Measurements from ENCODE around the gene LTBP4.
A peak's percentile ranks its signal among the peaks of the same experiment; 100 is the strongest.
"Not testable (repeated sequence)": the region's sequence is repeated elsewhere in the genome, so short reads cannot be mapped to it uniquely, and the experiment has no call there.

Gene LTBP4

GRCh38 chr19:40612831-40613689, 11.9 kb downstream of the LTBP4 start:
- peak; percentile 22 to 75 (median 60) for DNase-seq

GRCh38 chr19:40613690-40614621, 12.8 kb downstream of the LTBP4 start:
- DNase-seq, result peak; percentile 77 to 94 (median 82)

GRCh38 chr19:40614622-40615411, 13.6 kb downstream of the LTBP4 start:
- DNase-seq, result peak; percentile 21 to 85 (median 62)

GRCh38 chr19:40616178-40616577, 15.0 kb downstream of the LTBP4 start:
- no peak for DNase-seq

GRCh38 chr19:40616941-40617340, 15.8 kb downstream of the LTBP4 start:
- DNase-seq, result no peak

GRCh38 chr19:40617961-40618360, 16.8 kb downstream of the LTBP4 start:
- no peak for DNase-seq

GRCh38 chr19:40619333-40620160, 18.4 kb downstream of the LTBP4 start:
- no peak for DNase-seq

- DNase-seq, result no peak
These were observed 19.0 kb downstream of the LTBP4 start for GRCh38 chr19:40620161-40620485.

- no peak for DNase-seq
These were observed 20.1 kb downstream of the LTBP4 start for GRCh38 chr19:40621283-40621682.

- no peak for DNase-seq
These were observed 21.0 kb downstream of the LTBP4 start for GRCh38 chr19:40621966-40622772.

GRCh38 chr19:40622773-40623075, 21.6 kb downstream of the LTBP4 start:
- no peak for DNase-seq

- no peak for DNase-seq
These were observed 22.5 kb downstream of the LTBP4 start for GRCh38 chr19:40623403-40624251.

- not testable (repeated sequence) for DNase-seq
These were observed 23.4 kb downstream of the LTBP4 start for GRCh38 chr19:40624369-40625153.

- DNase-seq, result no peak
These were observed 24.4 kb downstream of the LTBP4 start for GRCh38 chr19:40625406-40626120.

GRCh38 chr19:40626918-40627317, 25.7 kb downstream of the LTBP4 start:
- no peak for DNase-seq

GRCh38 chr19:40627486-40628279, 26.5 kb downstream of the LTBP4 start:
- no peak for DNase-seq

- no peak for DNase-seq
These were observed 28.2 kb downstream of the LTBP4 start for GRCh38 chr19:40629346-40629745.

GRCh38 chr19:40630571-40631160, 29.5 kb downstream of the LTBP4 start:
- no peak for DNase-seq
